ENCODE measurements around the gene PRKD1.

GRCh38 chr14:29865299-29865698 is 62.3 kb downstream of the PRKD1 start:
- no peak for TF ChIP-seq CTCF (IDR thresholded peaks at IDR 0.05)
- no peak for TF ChIP-seq POLR2A (IDR thresholded peaks at IDR 0.05)

Measured in right lobe of liver (tissue), 4 donors.